ENCODE data around the gene C20orf141.
"Not testable (repeated sequence)": the region's sequence is repeated elsewhere in the genome, so short reads cannot be mapped to it uniquely, and the experiment has no call there.

C20orf141 gene

DNA sequence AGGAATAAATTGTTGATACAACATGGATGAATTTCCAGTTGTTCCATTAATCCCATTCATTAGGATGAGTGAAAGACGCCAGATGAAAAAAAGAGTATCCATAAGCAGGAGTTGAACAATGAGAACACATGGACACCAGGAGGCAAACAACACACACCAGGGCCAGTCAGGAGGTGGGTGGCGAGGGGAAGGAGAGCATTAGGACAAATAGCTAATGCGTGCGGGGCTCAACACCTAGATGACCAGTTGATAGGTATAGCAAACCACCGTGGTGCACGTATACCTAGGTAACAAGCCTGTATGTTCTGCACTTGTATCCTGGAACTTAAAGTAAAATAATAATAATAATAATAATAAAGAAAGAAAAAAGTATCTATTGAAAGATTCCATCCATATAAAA lies 14.6 kb downstream of the C20orf141 start:
- no peaks in the 10 kb centered on the region for H3K9me3 Mint-ChIP-seq
- H3K4me3 Mint-ChIP-seq: no peak overlapping the region
- peaks cover 16% of the 10 kb centered on the region for H3K4me1 Mint-ChIP-seq
- no peak overlapping the region for H3K27ac Mint-ChIP-seq
- H3K27me3 Mint-ChIP-seq: peaks cover 14% of the 10 kb centered on the region
- DNase-seq (no peak), ATAC-seq (no peak)

DNA sequence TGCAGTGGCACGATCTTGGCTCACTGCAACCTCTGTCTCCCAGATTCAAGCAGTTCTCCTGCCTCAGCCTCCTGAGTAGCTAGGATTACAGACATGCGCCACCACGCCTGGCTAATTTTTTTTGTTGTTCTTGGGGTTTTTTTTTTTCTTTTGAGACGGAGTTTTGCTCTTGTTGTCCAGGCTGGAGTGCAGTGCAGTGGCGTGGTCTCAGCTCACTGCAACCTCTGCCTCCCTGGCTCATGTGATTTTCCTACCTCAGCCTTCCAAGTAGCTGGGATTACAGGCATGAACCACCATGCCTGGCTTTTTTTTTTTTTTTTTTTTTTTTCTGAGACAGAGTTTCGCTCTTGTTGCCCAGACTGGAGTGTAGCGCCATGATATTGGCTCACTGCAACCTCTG lies 16.4 kb downstream of the C20orf141 start:
- peaks cover 14% of the 10 kb centered on the region for H3K27me3 Mint-ChIP-seq
- H3K27ac Mint-ChIP-seq, H3K4me1 Mint-ChIP-seq, ATAC-seq, H3K4me3 Mint-ChIP-seq, H3K9me3 Mint-ChIP-seq: not testable (repeated sequence)
- peak in 1 of 2 donors; percentile 2 for DNase-seq

DNA sequence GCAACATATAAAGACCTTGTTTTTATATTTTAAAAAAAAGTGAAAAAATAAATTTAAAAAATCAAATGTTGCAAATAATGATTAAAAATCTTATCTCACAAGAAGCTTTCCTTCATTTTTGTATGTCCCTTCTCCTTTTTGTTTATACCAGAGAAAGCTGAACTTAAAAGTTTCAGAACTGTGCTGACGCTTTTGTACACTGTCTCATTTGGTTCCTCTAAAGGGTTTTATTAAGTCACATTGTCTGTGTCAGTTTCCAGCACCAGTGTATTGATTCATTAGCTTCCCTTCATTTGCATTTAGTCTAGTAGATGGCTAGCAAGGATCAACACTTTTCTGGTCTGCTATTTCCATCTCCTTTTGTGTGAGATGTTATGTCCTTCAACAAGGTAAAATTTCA lies 19.0 kb downstream of the C20orf141 start:
- Mint-ChIP-seq H3K4me1 (peaks cover 13% of the 10 kb centered on the region), H3K27me3 (no peaks in the 10 kb centered on the region), H3K9me3 (no peaks in the 10 kb centered on the region), H3K27ac (no peak overlapping the region), H3K4me3 (no peak overlapping the region)
- ATAC-seq (no peak), DNase-seq (no peak)

DNA sequence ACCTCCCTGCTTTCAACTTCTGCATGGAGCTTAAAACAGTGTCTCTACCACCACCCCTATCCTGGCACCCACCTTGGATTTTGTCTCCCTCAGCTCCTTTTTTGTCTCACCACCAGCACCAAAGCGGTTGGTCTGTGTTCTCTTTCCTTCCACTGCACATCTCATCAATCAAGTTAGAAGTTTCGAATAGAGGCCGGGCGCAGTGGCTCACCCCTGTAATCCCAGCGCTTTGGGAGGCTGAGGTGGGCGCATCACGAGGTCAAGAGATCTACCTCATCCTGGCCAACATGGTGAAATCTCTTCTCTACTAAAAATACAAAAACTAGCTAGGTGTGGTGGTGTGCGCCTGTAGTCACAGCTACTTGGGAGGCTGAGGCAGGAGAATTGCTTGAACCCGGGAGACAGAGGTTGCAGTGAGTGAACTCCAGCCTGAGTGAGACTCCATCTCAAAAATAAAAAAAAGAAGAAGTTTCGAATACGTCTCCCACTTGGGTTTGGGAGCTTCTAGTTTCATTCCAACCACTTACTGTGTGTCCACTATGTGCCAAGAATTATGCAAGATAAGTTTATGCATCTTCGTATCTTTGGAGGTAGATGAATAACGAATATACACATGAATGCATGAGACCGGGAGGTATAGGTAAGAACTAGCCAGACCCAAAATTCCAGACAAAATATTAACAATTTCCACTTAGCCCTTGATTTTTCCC lies 19.8 kb downstream of the C20orf141 start:
- Mint-ChIP-seq H3K4me1 (peaks cover 20% of the 10 kb centered on the region), H3K9me3 (no peaks in the 10 kb centered on the region)

DNA sequence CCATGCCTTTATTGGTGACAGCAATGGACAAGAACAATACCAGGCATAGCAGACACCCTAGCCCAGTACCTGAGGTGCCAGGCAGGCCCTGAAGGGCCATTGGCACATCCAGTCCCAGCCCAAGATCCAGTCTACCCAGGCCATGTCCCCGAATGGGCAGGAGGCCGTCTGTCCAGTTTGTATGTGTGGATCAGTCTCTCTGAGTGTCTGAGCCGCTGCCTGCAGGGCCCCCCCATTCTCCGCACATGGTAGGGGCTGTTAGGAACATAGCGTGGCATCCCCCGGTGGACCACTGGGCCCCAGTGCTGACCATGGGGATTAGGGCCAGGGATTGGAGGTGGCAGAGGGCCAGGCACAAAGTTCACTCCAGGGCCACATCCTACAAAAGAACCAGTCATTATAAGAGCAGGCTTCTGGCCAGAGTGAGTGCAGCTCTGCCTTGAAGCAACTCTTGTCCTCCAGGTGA lies 20.6 kb downstream of the C20orf141 start:
- Mint-ChIP-seq H3K27ac (no peak overlapping the region), H3K27me3 (no peaks in the 10 kb centered on the region), H3K4me3 (no peak overlapping the region), H3K4me1 (peaks cover 23% of the 10 kb centered on the region), H3K9me3 (no peaks in the 10 kb centered on the region)
- no peak for DNase-seq
- no peak for ATAC-seq

More for the DNA sequence above, 19.8 kb downstream of the C20orf141 start:
- Mint-ChIP-seq H3K4me3 (no peak overlapping the region), H3K27ac (no peak overlapping the region), H3K27me3 (no peaks in the 10 kb centered on the region)
- no peak for DNase-seq
- ATAC-seq: no peak

GRCh38 chr20:2836035-2836434 lies 21.2 kb downstream of the C20orf141 start:
- DNase-seq (no peak), ATAC-seq (no peak)
- Mint-ChIP-seq H3K4me1 (peaks cover 23% of the 10 kb centered on the region), H3K27ac (no peak overlapping the region), H3K9me3 (no peaks in the 10 kb centered on the region), H3K27me3 (no peaks in the 10 kb centered on the region), H3K4me3 (no peak overlapping the region)

DNA sequence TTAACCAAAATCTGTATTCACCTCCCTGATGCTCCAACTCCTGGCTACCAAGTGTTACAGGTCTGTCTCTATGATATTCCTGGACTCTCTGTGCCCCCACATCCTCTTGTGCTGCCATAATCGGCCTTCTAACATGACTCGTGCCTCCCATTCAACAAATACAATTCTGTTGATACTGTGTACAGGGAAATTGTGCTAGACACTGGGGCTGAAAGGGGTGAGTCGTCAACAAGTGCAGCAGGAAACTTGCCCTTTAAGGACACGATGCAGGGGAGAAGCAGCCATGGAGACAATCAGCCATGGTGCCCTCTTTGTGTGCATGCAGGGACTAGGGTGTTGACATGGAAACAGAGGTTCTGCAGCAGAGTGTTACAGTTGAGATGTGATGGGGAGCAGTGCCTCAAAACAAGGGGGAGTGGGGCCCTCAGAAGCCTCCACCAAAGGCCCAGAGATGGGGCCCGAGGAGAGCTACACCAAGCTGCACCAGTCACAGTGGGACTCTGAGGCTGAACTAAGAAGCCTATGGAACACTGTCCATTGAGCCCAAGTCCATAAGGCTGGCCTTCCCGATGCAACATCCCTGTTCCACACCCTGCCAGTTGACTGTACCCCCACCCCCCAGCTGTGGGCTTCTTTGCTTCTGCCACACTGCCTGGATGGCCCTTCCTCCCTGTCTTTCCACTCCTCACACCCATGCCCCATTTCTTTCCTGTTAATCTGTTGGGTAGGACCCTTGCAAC lies 22.6 kb downstream of the C20orf141 start:
- H3K9me3 Mint-ChIP-seq: no peaks in the 10 kb centered on the region
- no peak for DNase-seq
- ATAC-seq: no peak
- no peaks in the 10 kb centered on the region for H3K27me3 Mint-ChIP-seq
- no peak overlapping the region for H3K4me3 Mint-ChIP-seq
- H3K4me1 Mint-ChIP-seq: peaks cover 29% of the 10 kb centered on the region
- no peak overlapping the region for H3K27ac Mint-ChIP-seq

DNA sequence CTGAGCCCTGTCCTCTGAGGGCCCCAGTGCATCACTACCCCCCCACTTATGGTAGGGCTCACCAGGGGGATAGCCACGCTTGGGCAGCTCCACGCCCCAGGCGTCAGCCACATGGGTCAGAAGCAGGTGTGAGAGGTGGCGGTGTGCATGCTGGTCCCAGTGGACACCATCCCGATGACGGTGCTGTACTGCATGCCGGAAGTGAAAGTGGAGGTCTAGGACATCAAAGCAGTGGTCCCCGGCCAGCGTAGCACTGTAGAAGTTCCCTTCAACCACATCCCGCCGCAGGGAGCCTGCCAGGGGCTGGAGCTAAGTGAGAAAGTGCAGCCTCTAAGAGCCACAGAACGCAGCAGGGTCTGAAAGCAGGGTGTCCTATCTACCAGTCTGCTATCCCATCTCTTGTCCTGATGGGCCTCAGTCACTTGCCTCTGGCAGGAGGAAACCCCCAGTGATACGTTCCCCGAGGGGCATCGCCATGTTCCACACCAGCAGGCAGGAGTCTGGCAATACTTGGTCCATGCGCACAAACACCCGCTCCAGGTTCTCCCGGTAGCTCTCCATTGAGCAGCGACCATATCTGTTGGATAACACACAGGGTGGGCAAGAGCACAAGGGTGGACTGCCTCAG lies 23.5 kb downstream of the C20orf141 start:
- Mint-ChIP-seq H3K27me3 (no peaks in the 10 kb centered on the region), H3K4me1 (peaks cover 29% of the 10 kb centered on the region), H3K4me3 (peak overlapping the region in 1 of 2 donors; percentile 23), H3K9me3 (no peaks in the 10 kb centered on the region), H3K27ac (peak overlapping the region in 1 of 2 donors; percentile 44)
- no peak for DNase-seq
- no peak for ATAC-seq

- peak overlapping the region; percentile 94 for H3K27ac Mint-ChIP-seq
- ATAC-seq: no peak
- peak overlapping the region; percentile 80 to 92 for H3K4me3 Mint-ChIP-seq
- H3K4me1 Mint-ChIP-seq: peaks cover 29% of the 10 kb centered on the region
- no peaks in the 10 kb centered on the region for H3K9me3 Mint-ChIP-seq
- no peak for DNase-seq
- H3K27me3 Mint-ChIP-seq: no peaks in the 10 kb centered on the region
Observed at GRCh38 chr20:2838847-2839671, 24.3 kb downstream of the C20orf141 start.

DNA sequence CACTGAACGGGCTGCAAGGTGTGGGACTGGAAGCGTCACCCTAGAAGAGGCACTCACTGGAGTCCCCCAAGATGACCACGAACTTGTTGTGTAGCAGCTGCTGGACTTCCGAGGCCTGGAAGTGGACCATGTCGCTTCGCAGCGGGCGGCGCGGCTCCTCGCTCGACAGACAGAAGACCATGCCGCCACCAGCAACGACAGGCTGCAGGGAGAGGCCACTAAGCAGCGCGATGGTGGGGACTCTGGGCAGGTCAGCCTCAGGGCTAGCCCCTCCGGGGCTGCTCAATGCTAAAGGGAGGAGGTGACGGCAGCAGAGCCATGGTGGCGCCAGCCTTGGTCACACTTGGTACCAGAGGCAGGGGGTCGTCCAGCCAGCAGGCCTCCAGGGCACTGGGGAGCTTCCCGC lies 24.9 kb downstream of the C20orf141 start:
- Mint-ChIP-seq H3K9me3 (no peaks in the 10 kb centered on the region), H3K4me1 (peaks cover 34% of the 10 kb centered on the region), H3K4me3 (peak overlapping the region; percentile 80 to 92), H3K27me3 (no peaks in the 10 kb centered on the region), H3K27ac (peak overlapping the region in 1 of 2 donors; percentile 94)
- ATAC-seq (no peak), DNase-seq (no peak)

GRCh38 chr20:2840138-2840966 lies 25.6 kb downstream of the C20orf141 start, which contains the start of the genes PCED1A and VPS16:
PCED1A (minus strand) TSS chr20:2840655; CDS start chr20:2839912, 743 bp downstream.
VPS16 (plus strand) TSS chr20:2840745; CDS start chr20:2840775, 30 bp downstream.
- Mint-ChIP-seq H3K9me3 (no peaks in the 10 kb centered on the region), H3K4me3 (peak within 1 kb of the TSS; percentile 87 to 92), H3K27ac (peak within 1 kb of the TSS; percentile 96 to 97), H3K4me1 (peaks cover 40% of the 10 kb centered on the region), H3K27me3 (no peaks in the 10 kb centered on the region)
- DNase-seq (peak; percentile 90 to 92), ATAC-seq (peak; percentile 99)

GRCh38 chr20:2840967-2841531 lies 26.3 kb downstream of the C20orf141 start:
- H3K4me1 Mint-ChIP-seq: peaks cover 41% of the 10 kb centered on the region
- peak overlapping the region; percentile 57 to 92 for H3K27ac Mint-ChIP-seq
- no peaks in the 10 kb centered on the region for H3K27me3 Mint-ChIP-seq
- no peaks in the 10 kb centered on the region for H3K9me3 Mint-ChIP-seq
- H3K4me3 Mint-ChIP-seq: peak overlapping the region; percentile 87 to 90
- ATAC-seq (peak; percentile 44), DNase-seq (peak in 1 of 2 donors; percentile 52)

DNA sequence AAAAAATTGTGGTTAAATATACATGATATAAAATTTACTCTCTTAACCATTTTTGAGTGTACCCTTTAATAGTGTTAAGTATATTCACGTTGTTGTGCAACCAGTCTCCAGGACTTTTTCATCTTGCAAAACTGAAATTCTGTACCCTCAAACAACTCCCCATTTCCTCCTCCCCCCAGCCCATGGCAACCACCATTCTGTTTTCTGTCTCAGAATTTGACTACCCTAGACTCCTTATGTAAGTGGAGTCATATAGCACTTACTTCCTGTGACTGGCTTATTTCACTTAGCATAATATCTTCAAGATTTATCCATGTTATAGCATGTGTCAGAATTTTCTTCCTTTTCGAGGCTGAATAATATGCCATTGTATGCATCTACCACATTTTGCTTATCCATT lies 30.8 kb downstream of the C20orf141 start:
- ATAC-seq: peak; percentile 85

GRCh38 chr20:2846698-2847097 lies 31.9 kb downstream of the C20orf141 start:
- no peaks in the 10 kb centered on the region for H3K9me3 Mint-ChIP-seq
- H3K27me3 Mint-ChIP-seq: no peaks in the 10 kb centered on the region
- no peak overlapping the region for H3K4me3 Mint-ChIP-seq
- H3K27ac Mint-ChIP-seq: no peak overlapping the region
- H3K4me1 Mint-ChIP-seq: peaks cover 20% of the 10 kb centered on the region
- DNase-seq: no peak
- ATAC-seq: no peak

More for the DNA sequence above, 30.8 kb downstream of the C20orf141 start:
- Mint-ChIP-seq H3K4me1 (peaks cover 19% of the 10 kb centered on the region), H3K9me3 (no peaks in the 10 kb centered on the region), H3K27ac (no peak overlapping the region), H3K4me3 (no peak overlapping the region), H3K27me3 (no peaks in the 10 kb centered on the region)
- DNase-seq: peak in 1 of 2 donors; percentile 43

Data from stimulated activated naive CD8-positive, alpha-beta T cell treated with anti-CD3 and anti-CD28 coated beads, Interleukin-15, amount 100 ng/mL, for 72 hours (primary cell).